HG03175 (cell line): Measurements from ENCODE around the gene CCDC40.

Source experiments
- ATAC-seq: cut with Tn5 transposase; IDR thresholded peaks from one replicate; pipeline ENCODE4 v1.9.1; 2021; ENCODE audit warnings: mild to moderate bottlenecking, moderate library complexity; ENCODE audit not compliant: unreplicated experiment

Gene CCDC40

DNA sequence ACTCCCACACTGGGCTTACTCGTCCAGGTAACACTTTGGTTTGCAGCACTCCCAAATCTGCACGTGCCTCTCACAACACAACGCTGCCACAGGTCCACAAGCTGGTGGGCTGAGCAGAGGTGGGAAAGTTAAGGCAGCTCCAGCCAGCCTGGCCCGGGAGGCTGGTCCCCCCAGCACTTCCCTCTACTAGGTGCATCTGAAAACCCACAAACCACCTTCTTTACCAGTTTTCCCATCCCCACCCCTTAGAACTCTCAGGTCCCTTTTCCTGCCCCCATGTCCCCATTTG lies 63.5 kb downstream of the CCDC40 start:
- no peak for ATAC-seq

DNA sequence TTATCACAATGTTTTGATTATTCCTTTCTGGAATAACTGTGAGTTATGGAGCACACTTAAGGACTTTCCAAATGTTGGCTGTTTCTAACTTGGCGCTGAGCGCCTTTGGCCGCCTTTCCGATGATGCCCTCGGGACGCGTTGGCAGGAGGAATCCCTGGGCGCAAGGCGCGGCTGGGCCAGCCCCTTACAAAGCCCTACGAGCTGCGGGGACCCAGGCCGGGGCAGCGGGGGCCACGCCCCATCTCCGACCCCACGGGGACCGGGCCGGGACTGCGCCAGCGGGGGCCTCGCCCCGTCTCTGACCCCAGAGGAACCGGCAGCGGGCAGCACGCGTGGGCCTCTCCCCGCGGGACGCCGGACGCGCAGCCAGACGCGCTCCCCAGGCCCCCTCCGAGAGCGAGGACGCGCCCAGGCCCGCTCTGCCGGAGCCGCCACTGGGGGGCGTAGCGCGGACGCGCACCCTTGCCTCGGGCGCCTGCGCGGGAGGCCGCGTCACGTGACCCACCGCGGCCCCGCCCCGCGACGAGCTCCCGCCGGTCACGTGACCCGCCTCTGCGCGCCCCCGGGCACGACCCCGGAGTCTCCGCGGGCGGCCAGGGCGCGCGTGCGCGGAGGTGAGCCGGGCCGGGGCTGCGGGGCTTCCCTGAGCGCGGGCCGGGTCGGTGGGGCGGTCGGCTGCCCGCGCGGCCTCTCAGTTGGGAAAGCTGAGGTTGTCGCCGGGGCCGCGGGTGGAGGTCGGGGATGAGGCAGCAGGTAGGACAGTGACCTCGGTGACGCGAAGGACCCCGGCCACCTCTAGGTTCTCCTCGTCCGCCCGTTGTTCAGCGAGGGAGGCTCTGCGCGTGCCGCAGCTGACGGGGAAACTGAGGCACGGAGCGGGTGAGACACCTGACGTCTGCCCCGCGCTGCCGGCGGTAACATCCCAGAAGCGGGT lies 64.8 kb downstream of the CCDC40 start, which contains the start of gene GAA:
TSS of gene GAA (plus strand) at position 571 of the 935 bp plus-strand sequence. CDS start 3,006 bp downstream, outside the sequence.
- peak; percentile 72 for ATAC-seq

DNA sequence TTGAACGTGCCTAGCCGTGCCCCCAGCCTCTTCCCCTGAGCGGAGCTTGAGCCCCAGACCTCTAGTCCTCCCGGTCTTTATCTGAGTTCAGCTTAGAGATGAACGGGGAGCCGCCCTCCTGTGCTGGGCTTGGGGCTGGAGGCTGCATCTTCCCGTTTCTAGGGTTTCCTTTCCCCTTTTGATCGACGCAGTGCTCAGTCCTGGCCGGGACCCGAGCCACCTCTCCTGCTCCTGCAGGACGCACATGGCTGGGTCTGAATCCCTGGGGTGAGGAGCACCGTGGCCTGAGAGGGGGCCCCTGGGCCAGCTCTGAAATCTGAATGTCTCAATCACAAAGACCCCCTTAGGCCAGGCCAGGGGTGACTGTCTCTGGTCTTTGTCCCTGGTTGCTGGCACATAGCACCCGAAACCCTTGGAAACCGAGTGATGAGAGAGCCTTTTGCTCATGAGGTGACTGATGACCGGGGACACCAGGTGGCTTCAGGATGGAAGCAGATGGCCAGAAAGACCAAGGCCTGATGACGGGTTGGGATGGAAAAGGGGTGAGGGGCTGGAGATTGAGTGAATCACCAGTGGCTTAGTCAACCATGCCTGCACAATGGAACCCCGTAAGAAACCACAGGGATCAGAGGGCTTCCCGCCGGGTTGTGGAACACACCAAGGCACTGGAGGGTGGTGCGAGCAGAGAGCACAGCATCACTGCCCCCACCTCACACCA lies 65.7 kb downstream of the CCDC40 start:
- peak; percentile 11 for ATAC-seq

DNA sequence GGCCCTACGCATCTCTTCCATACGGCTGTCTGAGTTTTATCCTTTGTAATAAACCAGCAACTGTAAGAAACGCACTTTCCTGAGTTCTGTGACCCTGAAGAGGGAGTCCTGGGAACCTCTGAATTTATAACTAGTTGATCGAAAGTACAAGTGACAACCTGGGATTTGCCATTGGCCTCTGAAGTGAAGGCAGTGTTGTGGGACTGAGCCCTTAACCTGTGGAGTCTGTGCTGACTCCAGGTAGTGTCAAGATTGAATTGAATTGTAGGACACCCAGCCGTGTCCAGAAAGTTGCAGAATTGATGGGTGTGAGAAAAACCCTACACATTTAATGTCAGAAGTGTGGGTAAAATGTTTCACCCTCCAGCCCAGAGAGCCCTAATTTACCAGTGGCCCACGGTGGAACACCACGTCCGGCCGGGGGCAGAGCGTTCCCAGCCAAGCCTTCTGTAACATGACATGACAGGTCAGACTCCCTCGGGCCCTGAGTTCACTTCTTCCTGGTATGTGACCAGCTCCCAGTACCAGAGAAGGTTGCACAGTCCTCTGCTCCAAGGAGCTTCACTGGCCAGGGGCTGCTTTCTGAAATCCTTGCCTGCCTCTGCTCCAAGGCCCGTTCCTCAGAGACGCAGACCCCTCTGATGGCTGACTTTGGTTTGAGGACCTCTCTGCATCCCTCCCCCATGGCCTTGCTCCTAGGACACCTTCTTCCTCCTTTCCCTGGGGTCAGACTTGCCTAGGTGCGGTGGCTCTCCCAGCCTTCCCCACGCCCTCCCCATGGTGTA lies 66.4 kb downstream of the CCDC40 start:
- ATAC-seq, result no peak

DNA sequence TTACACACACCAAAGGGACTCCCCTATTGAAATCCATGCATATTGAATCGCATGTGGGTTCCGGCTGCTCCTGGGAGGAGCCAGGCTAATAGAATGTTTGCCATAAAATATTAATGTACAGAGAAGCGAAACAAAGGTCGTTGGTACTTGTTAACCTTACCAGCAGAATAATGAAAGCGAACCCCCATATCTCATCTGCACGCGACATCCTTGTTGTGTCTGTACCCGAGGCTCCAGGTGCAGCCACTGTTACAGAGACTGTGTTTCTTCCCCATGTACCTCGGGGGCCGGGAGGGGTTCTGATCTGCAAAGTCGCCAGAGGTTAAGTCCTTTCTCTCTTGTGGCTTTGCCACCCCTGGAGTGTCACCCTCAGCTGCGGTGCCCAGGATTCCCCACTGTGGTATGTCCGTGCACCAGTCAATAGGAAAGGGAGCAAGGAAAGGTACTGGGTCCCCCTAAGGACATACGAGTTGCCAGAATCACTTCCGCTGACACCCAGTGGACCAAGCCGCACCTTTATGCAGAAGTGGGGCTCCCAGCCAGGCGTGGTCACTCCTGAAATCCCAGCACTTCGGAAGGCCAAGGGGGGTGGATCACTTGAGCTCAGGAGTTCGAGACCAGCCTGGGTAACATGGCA lies 67.1 kb downstream of the CCDC40 start:
- ATAC-seq, result no peak

DNA sequence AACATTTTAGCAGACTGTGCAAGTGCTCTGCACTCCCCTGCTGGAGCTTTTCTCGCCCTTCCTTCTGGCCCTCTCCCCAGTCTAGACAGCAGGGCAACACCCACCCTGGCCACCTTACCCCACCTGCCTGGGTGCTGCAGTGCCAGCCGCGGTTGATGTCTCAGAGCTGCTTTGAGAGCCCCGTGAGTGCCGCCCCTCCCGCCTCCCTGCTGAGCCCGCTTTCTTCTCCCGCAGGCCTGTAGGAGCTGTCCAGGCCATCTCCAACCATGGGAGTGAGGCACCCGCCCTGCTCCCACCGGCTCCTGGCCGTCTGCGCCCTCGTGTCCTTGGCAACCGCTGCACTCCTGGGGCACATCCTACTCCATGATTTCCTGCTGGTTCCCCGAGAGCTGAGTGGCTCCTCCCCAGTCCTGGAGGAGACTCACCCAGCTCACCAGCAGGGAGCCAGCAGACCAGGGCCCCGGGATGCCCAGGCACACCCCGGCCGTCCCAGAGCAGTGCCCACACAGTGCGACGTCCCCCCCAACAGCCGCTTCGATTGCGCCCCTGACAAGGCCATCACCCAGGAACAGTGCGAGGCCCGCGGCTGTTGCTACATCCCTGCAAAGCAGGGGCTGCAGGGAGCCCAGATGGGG lies 68.0 kb downstream of the CCDC40 start:
- no peak for ATAC-seq

DNA sequence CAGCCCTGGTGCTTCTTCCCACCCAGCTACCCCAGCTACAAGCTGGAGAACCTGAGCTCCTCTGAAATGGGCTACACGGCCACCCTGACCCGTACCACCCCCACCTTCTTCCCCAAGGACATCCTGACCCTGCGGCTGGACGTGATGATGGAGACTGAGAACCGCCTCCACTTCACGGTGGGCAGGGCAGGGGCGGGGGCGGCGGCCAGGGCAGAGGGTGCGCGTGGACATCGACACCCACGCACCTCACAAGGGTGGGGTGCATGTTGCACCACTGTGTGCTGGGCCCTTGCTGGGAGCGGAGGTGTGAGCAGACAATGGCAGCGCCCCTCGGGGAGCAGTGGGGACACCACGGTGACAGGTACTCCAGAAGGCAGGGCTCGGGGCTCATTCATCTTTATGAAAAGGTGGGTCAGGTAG lies 68.5 kb downstream of the CCDC40 start:
- no peak for ATAC-seq

DNA sequence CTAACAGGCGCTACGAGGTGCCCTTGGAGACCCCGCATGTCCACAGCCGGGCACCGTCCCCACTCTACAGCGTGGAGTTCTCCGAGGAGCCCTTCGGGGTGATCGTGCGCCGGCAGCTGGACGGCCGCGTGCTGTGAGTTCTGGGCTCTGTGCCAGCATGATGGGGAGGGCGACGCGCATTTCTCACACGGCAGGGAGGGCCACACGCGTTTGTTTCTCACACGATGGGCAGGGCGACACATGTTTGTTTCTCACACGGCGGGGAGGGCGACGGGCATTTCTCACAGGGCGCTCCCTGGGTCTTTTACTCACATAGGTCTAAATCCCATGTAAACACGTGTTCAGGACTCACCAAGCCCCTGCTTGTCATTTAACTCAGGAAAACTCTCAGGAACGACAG lies 69.3 kb downstream of the CCDC40 start:
- ATAC-seq, result no peak

DNA sequence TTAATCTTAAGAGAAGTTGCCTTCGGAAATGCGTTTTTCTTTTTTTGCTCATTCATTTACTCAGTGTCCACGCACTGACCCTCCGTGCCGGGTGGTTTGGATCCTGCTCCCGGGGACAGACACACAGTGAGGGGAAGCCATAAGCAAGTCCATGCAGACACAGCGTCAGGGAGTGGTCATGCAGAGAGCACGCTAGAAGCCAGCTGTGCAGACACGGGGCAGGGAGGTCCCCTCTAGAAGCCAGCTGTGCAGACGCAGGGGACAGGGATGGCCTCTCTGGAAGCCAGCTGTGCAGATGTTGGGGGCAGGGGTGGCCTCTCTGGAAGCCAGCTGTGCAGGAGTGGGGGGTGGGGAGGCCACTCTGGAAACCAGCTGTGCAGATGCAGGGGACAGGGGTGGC lies 69.7 kb downstream of the CCDC40 start:
- ATAC-seq, result no peak

DNA sequence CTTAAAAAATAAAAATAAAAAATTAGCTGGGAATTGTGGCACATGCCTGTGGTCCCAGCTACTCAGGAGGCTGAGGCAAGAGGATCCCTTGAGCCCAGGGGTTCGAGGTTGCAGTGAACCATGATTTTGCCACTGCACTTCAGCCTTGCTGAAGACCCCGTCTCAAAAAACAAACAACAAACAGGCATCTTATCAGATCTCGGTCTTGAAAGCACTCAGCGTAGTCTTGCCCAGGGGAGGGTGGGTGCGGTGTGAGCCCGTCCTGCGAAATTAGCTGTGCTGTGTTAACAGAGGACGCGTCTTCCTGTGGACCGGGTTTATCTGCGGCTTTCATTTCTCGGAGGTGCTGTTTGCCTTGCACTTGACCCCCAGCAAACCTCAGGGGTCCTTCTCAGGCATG lies 70.3 kb downstream of the CCDC40 start:
- no peak for ATAC-seq

DNA sequence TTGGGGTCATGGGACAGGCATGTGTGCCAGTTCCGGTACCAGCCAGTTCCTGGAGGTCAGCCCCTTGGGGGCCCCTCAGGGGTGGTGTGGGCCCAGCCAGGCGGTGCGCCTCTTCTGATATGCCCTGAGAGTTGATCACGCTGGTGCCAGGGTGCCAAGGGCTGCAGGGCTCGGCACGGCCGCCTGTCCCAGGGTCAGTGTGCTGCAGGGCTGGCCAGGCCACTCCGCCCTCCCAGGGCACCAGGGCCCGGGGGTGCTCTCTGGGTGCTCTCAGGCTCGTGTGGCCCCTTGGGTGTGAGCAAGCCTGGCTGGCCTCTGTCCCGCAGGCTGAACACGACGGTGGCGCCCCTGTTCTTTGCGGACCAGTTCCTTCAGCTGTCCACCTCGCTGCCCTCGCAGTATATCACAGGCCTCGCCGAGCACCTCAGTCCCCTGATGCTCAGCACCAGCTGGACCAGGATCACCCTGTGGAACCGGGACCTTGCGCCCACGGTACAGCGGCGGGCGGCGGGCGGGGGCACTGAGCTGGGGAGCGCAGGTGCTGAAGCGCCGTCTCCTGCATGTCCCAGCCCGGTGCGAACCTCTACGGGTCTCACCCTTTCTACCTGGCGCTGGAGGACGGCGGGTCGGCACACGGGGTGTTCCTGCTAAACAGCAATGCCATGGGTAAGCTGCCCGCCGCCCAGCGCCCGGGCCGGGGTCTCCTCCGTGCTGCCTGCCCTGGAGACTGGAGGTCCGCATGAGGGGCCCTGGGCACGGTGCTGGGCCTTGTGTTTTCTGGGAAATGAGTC lies 71.0 kb downstream of the CCDC40 start:
- no peak for ATAC-seq

DNA sequence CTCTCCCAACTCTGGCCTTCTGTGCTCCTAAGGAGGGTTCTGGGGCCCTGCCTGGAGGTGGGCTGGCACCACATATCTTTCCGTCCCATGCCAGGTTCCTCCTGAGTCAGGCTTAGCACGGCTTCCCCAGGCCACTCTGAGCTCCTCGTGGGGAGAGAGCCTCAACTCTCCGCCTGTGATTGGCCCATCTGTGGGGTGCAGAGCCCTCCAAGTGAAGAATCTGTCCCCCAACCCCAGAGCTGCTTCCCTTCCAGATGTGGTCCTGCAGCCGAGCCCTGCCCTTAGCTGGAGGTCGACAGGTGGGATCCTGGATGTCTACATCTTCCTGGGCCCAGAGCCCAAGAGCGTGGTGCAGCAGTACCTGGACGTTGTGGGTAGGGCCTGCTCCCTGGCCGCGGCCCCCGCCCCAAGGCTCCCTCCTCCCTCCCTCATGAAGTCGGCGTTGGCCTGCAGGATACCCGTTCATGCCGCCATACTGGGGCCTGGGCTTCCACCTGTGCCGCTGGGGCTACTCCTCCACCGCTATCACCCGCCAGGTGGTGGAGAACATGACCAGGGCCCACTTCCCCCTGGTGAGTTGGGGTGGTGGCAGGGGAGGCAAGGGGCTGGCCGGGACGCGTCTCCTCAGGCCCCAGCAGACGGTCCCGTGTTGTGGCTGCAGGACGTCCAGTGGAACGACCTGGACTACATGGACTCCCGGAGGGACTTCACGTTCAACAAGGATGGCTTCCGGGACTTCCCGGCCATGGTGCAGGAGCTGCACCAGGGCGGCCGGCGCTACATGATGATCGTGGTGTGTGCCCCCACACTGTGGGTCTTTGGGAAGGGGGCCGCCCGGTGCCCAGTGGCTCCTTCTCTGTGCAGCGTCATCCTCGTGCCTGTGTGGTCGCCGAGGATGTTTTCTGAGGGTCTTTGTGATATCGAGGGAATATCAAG lies 71.9 kb downstream of the CCDC40 start:
- ATAC-seq, result no peak

DNA sequence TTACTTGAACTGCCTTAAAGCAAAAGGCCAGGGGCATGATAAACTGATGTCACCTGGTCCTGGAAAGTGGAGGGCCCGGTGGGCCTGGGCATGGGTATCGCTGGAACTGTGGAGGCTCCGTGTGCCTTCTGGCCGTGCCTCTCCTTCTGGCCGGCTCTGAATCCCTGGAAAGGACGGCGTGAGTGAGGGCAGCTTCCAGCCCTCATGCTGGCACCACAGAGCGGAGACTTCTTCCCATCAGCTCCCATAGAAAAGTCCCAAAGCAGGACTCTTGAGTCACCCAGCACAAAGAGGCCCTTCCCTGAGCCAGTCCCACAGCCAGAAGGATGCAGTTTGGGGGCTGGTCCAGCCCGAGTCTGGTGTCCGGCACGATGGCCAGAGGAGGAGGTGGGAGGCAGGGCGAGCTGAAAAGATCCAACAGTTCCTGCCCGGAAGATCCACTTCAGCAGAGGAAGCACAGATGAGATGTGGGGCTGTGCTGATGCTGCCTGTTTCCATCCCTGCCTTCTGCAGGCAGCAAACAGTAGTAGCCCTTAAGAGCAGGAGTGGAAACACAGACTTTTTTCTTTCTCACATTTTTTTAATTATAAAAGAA lies 72.7 kb downstream of the CCDC40 start:
- ATAC-seq, result no peak

DNA sequence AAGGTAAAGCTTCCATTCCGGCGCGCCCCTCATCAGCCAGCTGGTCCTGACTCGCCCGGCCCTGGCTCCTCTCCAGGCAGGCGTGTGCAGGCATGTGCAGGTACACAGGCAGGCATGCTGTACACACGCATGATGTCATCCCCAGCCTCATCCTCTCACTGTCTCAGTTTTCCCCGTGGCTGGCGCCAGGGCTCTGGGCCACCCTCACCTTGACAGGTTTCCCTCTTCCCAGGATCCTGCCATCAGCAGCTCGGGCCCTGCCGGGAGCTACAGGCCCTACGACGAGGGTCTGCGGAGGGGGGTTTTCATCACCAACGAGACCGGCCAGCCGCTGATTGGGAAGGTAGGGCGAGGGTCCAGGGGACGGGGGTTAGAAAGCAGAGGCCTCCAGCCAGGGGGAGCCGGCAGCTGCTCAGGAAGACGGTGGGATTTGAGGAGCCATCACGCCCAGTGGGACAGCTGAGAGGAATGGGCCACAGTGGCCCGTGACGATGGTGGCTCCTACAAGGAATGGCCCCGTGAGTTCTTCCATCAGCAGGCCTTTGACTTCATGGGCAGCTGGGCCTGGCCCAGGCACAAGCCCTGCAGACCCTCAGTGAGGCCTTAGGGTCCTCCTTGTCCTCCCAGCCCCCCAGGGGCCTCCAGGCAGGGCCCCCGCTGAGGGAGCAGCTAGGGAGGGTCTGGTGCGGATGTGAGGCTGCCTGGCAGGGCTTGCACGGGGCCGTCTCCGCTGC lies 73.4 kb downstream of the CCDC40 start:
- no peak for ATAC-seq

DNA sequence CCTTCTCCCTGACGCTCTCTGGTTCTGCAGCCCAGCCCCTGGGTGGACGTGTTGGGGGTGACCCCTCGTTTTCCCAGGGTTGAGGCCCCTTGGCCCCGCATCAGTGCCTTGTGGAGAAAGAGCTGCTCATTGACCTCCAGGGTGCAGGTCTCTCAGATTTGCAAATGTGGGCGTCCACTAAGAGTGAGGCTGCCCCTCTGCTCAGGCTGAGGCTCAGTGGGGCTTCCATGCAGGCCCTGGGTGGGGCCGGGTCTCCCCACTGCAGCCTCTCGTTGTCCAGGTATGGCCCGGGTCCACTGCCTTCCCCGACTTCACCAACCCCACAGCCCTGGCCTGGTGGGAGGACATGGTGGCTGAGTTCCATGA lies 74.0 kb downstream of the CCDC40 start:
- no peak for ATAC-seq

DNA sequence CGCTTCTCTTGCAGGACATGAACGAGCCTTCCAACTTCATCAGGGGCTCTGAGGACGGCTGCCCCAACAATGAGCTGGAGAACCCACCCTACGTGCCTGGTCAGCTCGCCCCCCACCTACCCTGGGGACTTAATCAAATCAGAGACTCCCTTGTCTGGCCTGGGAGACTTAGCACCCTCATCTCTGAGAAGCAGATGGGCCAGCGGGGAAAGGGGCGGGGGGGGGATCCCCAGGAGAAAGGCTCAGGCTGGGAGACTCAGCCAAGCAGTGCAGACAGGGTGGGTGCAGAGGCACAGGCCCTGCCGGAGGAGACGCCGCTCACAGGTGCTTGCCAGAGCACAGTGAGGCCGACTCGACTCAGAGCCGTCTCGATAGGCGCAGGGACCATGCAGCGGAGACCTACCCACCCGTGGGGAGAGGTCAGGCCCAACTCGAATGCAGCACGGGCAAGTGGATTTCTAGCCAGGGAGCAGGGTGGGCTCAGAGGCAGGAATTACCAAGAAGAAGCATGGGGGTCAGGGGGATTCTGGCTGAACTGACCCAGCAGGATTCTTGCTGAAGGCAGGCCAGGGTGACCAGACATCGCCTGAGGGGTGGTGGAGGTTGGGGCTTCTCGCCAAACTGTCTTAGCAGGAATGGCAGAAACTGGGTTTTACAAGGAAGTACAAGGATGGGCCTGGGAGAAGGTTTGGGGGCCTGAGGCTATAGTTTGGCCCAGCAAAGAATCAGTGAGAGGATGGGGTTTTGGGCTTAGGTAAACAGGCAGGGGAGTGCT lies 74.7 kb downstream of the CCDC40 start:
- no peak for ATAC-seq
